ENCODE results near the gene ISL2. TPM values are rescaled to one million over a fixed set of nuclear protein-coding genes. Genes with fewer than 3 reads are reported as not detected.

ISL2 gene
- total and polyA plus RNA-seq, 2 of the 13 experiments (the other 11 are each of a cell fraction or from before 2014, with no cell fraction given) = 4.3 to 5.1 TPM

- intact Hi-C loops (cut with micrococcal nuclease; ENCODE audit: unreplicated experiment) = no loop called here
- FAIRE-seq (peak; percentile 47), ATAC-seq (peak; percentile 44), DNase-seq (ENCODE audit: low spot score) (peak; percentile 30)
- BruUV-seq (replicated peaks) = no TSS peak
- no peak overlapping the region for H2AFZ ChIP-seq (ENCODE audit: low read length)
- 14% methylated on average over 2 of the region's 2 CpGs for WGBS (ENCODE audit: low lambda C conversion rate)
- H3K79me2 ChIP-seq (ENCODE audit: insufficient read depth, low read length) = no peaks in the 10 kb centered on the region
- no peaks in the 10 kb centered on the region for H3K9me3 ChIP-seq (ENCODE audit: low read length)
- no peaks in the 10 kb centered on the region for H4K20me1 ChIP-seq (ENCODE audit: insufficient read depth, low read length)
- H3K4me1 ChIP-seq (ENCODE audit: insufficient read depth, low read length) = peaks cover 17% of the 10 kb centered on the region
- H3K27ac ChIP-seq (ENCODE audit: extremely low read length, insufficient read depth, low read length) = peak overlapping the region; percentile 54
- peak overlapping the region; percentile 55 for H3K4me2 ChIP-seq (ENCODE audit: low read depth, low read length)
- H3K4me3 ChIP-seq (replicated peaks in 1 of 3; ENCODE audit: insufficient read depth in 1 of 3, low read depth in 2 of 3, low read length in 3 of 3) = no peak overlapping the region
- no peak overlapping the region for H3K9ac ChIP-seq (ENCODE audit: insufficient read depth, low read depth, low read length)
- H3K27me3 ChIP-seq (ENCODE audit: control insufficient read depth in 1 of 2, insufficient read depth in 2 of 2, low read length in 2 of 2) = no peaks in the 10 kb centered on the region
- in situ Hi-C loops (cut with HindIII; ENCODE audit: extremely low pct_ligation_motif_present, low pct_unique_long_range_greater_than_20kb) = no loop called here
- CTCF ChIA-PET (ENCODE audit: low intra/inter-chr PET ratio, low total read pairs) = no interaction called here
- no peaks in the 10 kb centered on the region for H3K36me3 ChIP-seq (replicated peaks in 1 of 2; ENCODE audit: control insufficient read depth in 1 of 2, insufficient read depth in 2 of 2, low read length in 2 of 2)
- POLR2A ChIA-PET = interaction anchor here (1.4 kb wide), 1 partner anchor 41 kb away, joined by 5 read pairs; the partner anchor contains the start of gene ISL2
- TF ChIP-seq SOX6 (IDR thresholded peaks at IDR 0.05) = no peak
- TF ChIP-seq SOX6 (CRISPR knock-in tag; IDR thresholded peaks at IDR 0.05) = peak; percentile 39; the same call in 1 of the 2 replicates
- no peak for TF ChIP-seq FOXP1 (IDR thresholded peaks at IDR 0.05)
- peak; percentile 12; the same call in 1 of the 2 replicates for TF ChIP-seq FOXP1 (CRISPR knock-in tag; IDR thresholded peaks at IDR 0.05)
- peak; percentile 56; the same call in 1 of the 2 replicates for TF ChIP-seq NCOR1 (IDR thresholded peaks at IDR 0.05; ENCODE audit: borderline replicate concordance, low read length)
- peak; percentile 74 to 85 for TF ChIP-seq NR2F1 (CRISPR knock-in tag; IDR thresholded peaks at IDR 0.05)
- TF ChIP-seq ASH2L (IDR thresholded peaks at IDR 0.05; ENCODE audit: insufficient read length, low read depth, low read length) = peak; percentile 26
- peak; percentile 57; the same call in 1 of the 2 replicates for TF ChIP-seq ARID5B (CRISPR knock-in tag; IDR thresholded peaks at IDR 0.05)
- TF ChIP-seq ZSCAN20 (CRISPR knock-in tag; IDR thresholded peaks at IDR 0.05; ENCODE audit: borderline replicate concordance) = no peak
- TF ChIP-seq NR2C2 (CRISPR knock-in tag; IDR thresholded peaks at IDR 0.05; ENCODE audit: borderline replicate concordance) = peak; percentile 53; the same call in 1 of the 2 replicates
- peak; percentile 15; the same call in 1 of the 2 replicates for TF ChIP-seq MED1 (CRISPR knock-in tag; IDR thresholded peaks at IDR 0.05)
- TF ChIP-seq MIXL1 (CRISPR knock-in tag; IDR thresholded peaks at IDR 0.05) = peak; percentile 93
- TF ChIP-seq ESRRA (CRISPR knock-in tag; IDR thresholded peaks at IDR 0.05; ENCODE audit: low read depth) = peak; percentile 89
- peak; percentile 91 for TF ChIP-seq NR2F6 (IDR thresholded peaks at IDR 0.05)
- TF ChIP-seq NR2F6 (CRISPR knock-in tag; IDR thresholded peaks at IDR 0.05) = peak; percentile 86
- no peak for TF ChIP-seq PATZ1 (CRISPR knock-in tag; IDR thresholded peaks at IDR 0.05)
- TF ChIP-seq FOXA3 (CRISPR knock-in tag; IDR thresholded peaks at IDR 0.05) = peak; percentile 35; the same call in 1 of the 2 replicates
- peak; percentile 48; the same call in 1 of the 2 replicates for TF ChIP-seq TBX3 (IDR thresholded peaks at IDR 0.05; ENCODE audit: borderline replicate concordance)
- peak; percentile 89 for TF ChIP-seq PPARG (CRISPR knock-in tag; conservative IDR thresholded peaks at IDR 0.05)
- no peak for TF ChIP-seq ZNF839 (CRISPR knock-in tag; IDR thresholded peaks at IDR 0.05; ENCODE audit: borderline replicate concordance)
- no peak for TF ChIP-seq RFXANK (CRISPR knock-in tag; IDR thresholded peaks at IDR 0.05)
- peak; percentile 93 for TF ChIP-seq TBX2 (CRISPR knock-in tag; IDR thresholded peaks at IDR 0.05; ENCODE audit: borderline replicate concordance)
- peak; percentile 79 for TF ChIP-seq HNF4A (CRISPR knock-in tag; IDR thresholded peaks at IDR 0.05)
Measured at GRCh38 chr15:76377217-76377616, 40.6 kb downstream of the ISL2 start.
